HepG2 (cell line): ENCODE measurements around the gene ENO3. TPM values are rescaled to one million over a fixed set of nuclear protein-coding genes. Genes with fewer than 3 reads are reported as not detected.

Source experiments
- AGO2 ChIP-seq: fragments of 200-400 bp; formaldehyde crosslinking; optimal IDR thresholded peaks from 2 replicates; pipeline ENCODE3; 2017; ENCODE audit warnings: mild to moderate bottlenecking, low read depth, low read length, moderate library complexity
- CENPX ChIP-seq: sonication (generic); formaldehyde crosslinking; IDR thresholded peaks from 2 replicates; pipeline ENCODE4 v1.9.0; 2021; ENCODE audit warnings: mild to moderate bottlenecking, missing genetic modification reagents, moderate library complexity
- DR1 ChIP-seq: sonication (generic); formaldehyde crosslinking; IDR thresholded peaks from 2 replicates; pipeline ENCODE4 v1.8.0; 2021; ENCODE audit warnings: mild to moderate bottlenecking, missing genetic modification reagents, inconsistent platforms
- HDAC1 ChIP-seq: sonication (generic); formaldehyde crosslinking; IDR thresholded peaks from 2 replicates; pipeline ENCODE4 v1.5.1; 2020; ENCODE audit warnings: mild to moderate bottlenecking, missing genetic modification reagents
- HNRNPH1 ChIP-seq: fragments of 200-400 bp; formaldehyde crosslinking; optimal IDR thresholded peaks from 2 replicates; pipeline ENCODE3; 2017; ENCODE audit warnings: mild to moderate bottlenecking, low read depth, low read length
- MAFG ChIP-seq: sonication (generic); formaldehyde crosslinking; IDR thresholded peaks from 2 replicates; pipeline ENCODE4 v1.5.1; 2020; ENCODE audit warnings: mild to moderate bottlenecking, missing genetic modification reagents
- MAFK ChIP-seq, 2 experiments: IDR thresholded peaks in 1 of 2; conservative IDR thresholded peaks in 1 of 2; 2 replicates each; pipeline ENCODE4 v1.6.1; 2011; ENCODE audit warnings: improper control_type of control experiment in 2 of 2, low read length in 2 of 2
- POLR2AphosphoS5 ChIP-seq: IDR thresholded peaks from 2 replicates; pipeline ENCODE4 v1.6.1; 2012; ENCODE audit warnings: low read depth, low read length
- YY1 ChIP-seq: IDR thresholded peaks from 2 replicates; pipeline ENCODE4 v1.6.1; 2011; ENCODE audit warnings: low read length, low read depth, moderate library complexity, mild to moderate bottlenecking; ENCODE audit not compliant: insufficient read depth, insufficient replicate concordance
- ZC3H4 ChIP-seq: sonication (generic); formaldehyde crosslinking; IDR thresholded peaks from 2 replicates; pipeline ENCODE4 v1.4.0; 2020; ENCODE audit warnings: missing genetic modification reagents, borderline replicate concordance
- ZNF33B ChIP-seq: sonication (generic); formaldehyde crosslinking; IDR thresholded peaks from 2 replicates; pipeline ENCODE4 v1.5.1; 2020; ENCODE audit warnings: mild to moderate bottlenecking, missing genetic modification reagents
- ZNF557 ChIP-seq: sonication (generic); formaldehyde crosslinking; IDR thresholded peaks from 2 replicates; pipeline ENCODE4 v1.4.0; 2020; ENCODE audit warnings: missing genetic modification reagents
- ZNF605 ChIP-seq: sonication (generic); formaldehyde crosslinking; IDR thresholded peaks from 2 replicates; pipeline ENCODE4 v1.8.0; 2022; ENCODE audit warnings: mild to moderate bottlenecking, missing genetic modification reagents
- polyA plus RNA-seq, 8 experiments: library from polyadenylated mRNA; depleted of rRNA in 3 of 8; stranded (reverse) in 7 of 8; unstranded in 1 of 8; fragments of >200 nt; fragmentation: Illumina TruSeq in 4 of 8; extraction: Trizol in 4 of 8; gene quantifications; 2 replicates each; pipeline versions ENCODE4 v1.2.1 to v1.2.3, GENCODE V29; 2011 to 2016; ENCODE audit warnings: low read depth in 4 of 8, missing spikeins in 1 of 8, mixed read lengths in 1 of 8; ENCODE audit not compliant: insufficient read depth in 1 of 8
- total RNA-seq, 5 experiments: library from RNA; depleted of rRNA; stranded (reverse); fragments of >200 nt; fragmentation: Illumina TruSeq; extraction: Trizol; gene quantifications; 2 replicates each; pipeline ENCODE4 v1.2.3, GENCODE V29; 2016; ENCODE audit warnings: low read depth in 1 of 5
- TF ChIP-seq, protein P1 (sequence below): sonication (generic); formaldehyde crosslinking; IDR thresholded peaks from 2 replicates; pipeline ENCODE4 v1.4.0; 2020; ENCODE audit warnings: missing genetic modification reagents, mild to moderate bottlenecking, borderline replicate concordance
- TF ChIP-seq, protein P2 (sequence below): sonication (generic); formaldehyde crosslinking; conservative IDR thresholded peaks from 2 replicates; pipeline ENCODE4 v1.8.1; 2023; ENCODE audit warnings: missing genetic modification reagents
- TF ChIP-seq, protein P3 (sequence below): sonication (generic); formaldehyde crosslinking; IDR thresholded peaks from 2 replicates; pipeline ENCODE4 v1.9.0; 2021; ENCODE audit warnings: missing genetic modification reagents, borderline replicate concordance

The ENO3 gene
- total and polyA plus RNA-seq, 2 of the 13 experiments (the other 11 are each of a cell fraction or from before 2014, with no cell fraction given) = 59.8 to 69.8 TPM

- TF ChIP-seq, protein P1, sequence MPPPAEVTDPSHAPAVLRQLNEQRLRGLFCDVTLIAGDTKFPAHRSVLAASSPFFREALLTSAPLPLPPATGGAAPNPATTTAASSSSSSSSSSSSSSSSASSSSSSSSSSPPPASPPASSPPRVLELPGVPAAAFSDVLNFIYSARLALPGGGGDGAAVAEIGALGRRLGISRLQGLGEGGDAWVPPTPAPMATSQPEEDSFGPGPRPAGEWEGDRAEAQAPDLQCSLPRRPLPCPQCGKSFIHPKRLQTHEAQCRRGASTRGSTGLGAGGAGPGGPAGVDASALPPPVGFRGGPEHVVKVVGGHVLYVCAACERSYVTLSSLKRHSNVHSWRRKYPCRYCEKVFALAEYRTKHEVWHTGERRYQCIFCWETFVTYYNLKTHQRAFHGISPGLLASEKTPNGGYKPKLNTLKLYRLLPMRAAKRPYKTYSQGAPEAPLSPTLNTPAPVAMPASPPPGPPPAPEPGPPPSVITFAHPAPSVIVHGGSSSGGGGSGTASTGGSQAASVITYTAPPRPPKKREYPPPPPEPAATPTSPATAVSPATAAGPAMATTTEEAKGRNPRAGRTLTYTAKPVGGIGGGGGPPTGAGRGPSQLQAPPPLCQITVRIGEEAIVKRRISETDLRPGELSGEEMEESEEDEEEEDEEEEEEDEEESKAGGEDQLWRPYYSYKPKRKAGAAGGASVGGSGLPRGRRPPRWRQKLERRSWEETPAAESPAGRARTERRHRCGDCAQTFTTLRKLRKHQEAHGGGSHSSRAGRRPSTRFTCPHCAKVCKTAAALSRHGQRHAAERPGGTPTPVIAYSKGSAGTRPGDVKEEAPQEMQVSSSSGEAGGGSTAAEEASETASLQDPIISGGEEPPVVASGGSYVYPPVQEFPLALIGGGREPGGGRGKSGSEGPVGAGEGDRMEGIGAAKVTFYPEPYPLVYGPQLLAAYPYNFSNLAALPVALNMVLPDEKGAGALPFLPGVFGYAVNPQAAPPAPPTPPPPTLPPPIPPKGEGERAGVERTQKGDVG (CRISPR knock-in tag) = no peak
- TF ChIP-seq ZC3H4 (CRISPR knock-in tag) (0 out of 2 replicates have a peak, but pooled peaks have one; percentile 39), MAFK (conservative IDR thresholded peaks at IDR 0.05 in 1 of 2, IDR thresholded peaks at IDR 0.05 in 1 of 2; ENCODE audit: low read length in 2 of 2) (no peak), ZNF605 (CRISPR knock-in tag) (0 out of 2 replicates have a peak, but pooled peaks have one; percentile 10), ZNF557 (no peak), DR1 (0 out of 2 replicates have a peak, but pooled peaks have one; percentile 32), HDAC1 (peak; percentile 34; the same call in 1 of the 2 replicates), POLR2AphosphoS5 (peak; percentile 81), MAFG (CRISPR knock-in tag) (no peak), HNRNPH1 (no peak), AGO2 (peak; percentile 87), ZNF33B (CRISPR knock-in tag) (0 out of 2 replicates have a peak, but pooled peaks have one; percentile 34), YY1 (peak; percentile 60), CENPX (CRISPR knock-in tag) (no peak)
- TF ChIP-seq, protein P2, sequence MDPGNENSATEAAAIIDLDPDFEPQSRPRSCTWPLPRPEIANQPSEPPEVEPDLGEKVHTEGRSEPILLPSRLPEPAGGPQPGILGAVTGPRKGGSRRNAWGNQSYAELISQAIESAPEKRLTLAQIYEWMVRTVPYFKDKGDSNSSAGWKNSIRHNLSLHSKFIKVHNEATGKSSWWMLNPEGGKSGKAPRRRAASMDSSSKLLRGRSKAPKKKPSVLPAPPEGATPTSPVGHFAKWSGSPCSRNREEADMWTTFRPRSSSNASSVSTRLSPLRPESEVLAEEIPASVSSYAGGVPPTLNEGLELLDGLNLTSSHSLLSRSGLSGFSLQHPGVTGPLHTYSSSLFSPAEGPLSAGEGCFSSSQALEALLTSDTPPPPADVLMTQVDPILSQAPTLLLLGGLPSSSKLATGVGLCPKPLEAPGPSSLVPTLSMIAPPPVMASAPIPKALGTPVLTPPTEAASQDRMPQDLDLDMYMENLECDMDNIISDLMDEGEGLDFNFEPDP (CRISPR knock-in tag) = no peak
- TF ChIP-seq, protein P3, sequence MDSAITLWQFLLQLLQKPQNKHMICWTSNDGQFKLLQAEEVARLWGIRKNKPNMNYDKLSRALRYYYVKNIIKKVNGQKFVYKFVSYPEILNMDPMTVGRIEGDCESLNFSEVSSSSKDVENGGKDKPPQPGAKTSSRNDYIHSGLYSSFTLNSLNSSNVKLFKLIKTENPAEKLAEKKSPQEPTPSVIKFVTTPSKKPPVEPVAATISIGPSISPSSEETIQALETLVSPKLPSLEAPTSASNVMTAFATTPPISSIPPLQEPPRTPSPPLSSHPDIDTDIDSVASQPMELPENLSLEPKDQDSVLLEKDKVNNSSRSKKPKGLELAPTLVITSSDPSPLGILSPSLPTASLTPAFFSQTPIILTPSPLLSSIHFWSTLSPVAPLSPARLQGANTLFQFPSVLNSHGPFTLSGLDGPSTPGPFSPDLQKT (CRISPR knock-in tag) = no peak
Measured at GRCh38 chr17:4948166-4948930, 2.6 kb upstream of the ENO3 start, which contains the start of gene PFN1 (continued).
